Measurements from ENCODE around the gene TBCA. TPM values are rescaled to one million over a fixed set of nuclear protein-coding genes. Genes with fewer than 3 reads are reported as not detected.

Gene TBCA
- total RNA-seq, 4 donors from 2014 or later, result 44.7 to 178 (median 70.5) TPM

DNA sequence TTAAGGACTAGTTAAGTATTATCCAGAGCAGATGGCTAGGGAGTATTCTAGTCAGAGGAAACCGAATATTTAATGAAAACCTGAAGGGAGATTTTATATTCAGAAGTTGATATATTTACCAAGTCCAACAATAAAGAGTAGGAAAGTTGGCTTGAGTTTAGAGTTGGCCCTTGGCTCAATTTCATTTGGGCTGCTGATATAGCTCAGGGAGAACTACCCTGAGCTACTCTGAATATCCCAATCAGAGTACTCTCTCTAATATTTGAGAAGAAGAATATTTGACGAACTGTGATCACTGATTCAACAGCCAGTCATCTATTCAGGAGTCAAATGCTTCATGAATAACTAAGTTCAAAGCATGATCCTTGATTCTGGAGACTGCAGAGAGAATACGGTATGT, 34.5 kb downstream of the TBCA start:
- TF ChIP-seq, protein P1, sequence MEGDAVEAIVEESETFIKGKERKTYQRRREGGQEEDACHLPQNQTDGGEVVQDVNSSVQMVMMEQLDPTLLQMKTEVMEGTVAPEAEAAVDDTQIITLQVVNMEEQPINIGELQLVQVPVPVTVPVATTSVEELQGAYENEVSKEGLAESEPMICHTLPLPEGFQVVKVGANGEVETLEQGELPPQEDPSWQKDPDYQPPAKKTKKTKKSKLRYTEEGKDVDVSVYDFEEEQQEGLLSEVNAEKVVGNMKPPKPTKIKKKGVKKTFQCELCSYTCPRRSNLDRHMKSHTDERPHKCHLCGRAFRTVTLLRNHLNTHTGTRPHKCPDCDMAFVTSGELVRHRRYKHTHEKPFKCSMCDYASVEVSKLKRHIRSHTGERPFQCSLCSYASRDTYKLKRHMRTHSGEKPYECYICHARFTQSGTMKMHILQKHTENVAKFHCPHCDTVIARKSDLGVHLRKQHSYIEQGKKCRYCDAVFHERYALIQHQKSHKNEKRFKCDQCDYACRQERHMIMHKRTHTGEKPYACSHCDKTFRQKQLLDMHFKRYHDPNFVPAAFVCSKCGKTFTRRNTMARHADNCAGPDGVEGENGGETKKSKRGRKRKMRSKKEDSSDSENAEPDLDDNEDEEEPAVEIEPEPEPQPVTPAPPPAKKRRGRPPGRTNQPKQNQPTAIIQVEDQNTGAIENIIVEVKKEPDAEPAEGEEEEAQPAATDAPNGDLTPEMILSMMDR (IDR thresholded peaks at IDR 0.05), result no peak
- no peak for TF ChIP-seq POLR2A (IDR thresholded peaks at IDR 0.05)
- Histone ChIP-seq H3K4me3 (no peak overlapping the region), H3K9me3 (no peaks in the 10 kb centered on the region), H3K4me1 (no peaks in the 10 kb centered on the region), H3K27ac (no peak overlapping the region), H3K27me3 (no peaks in the 10 kb centered on the region), H3K36me3 (no peaks in the 10 kb centered on the region)
- no peak for DNase-seq

GRCh38 chr5:77734885-77735284, 41.3 kb downstream of the TBCA start:
- TF ChIP-seq, protein P1 (IDR thresholded peaks at IDR 0.05), result no peak
- no peak for TF ChIP-seq POLR2A (IDR thresholded peaks at IDR 0.05)
- Histone ChIP-seq H3K36me3 (no peaks in the 10 kb centered on the region), H3K4me3 (no peak overlapping the region), H3K27me3 (no peaks in the 10 kb centered on the region), H3K9me3 (no peaks in the 10 kb centered on the region), H3K27ac (no peak overlapping the region), H3K4me1 (no peaks in the 10 kb centered on the region)
- no peak for DNase-seq

GRCh38 chr5:77733130-77733529, 43.0 kb downstream of the TBCA start:
- Histone ChIP-seq H3K9me3 (no peaks in the 10 kb centered on the region), H3K27me3 (no peaks in the 10 kb centered on the region), H3K4me1 (no peaks in the 10 kb centered on the region), H3K4me3 (no peak overlapping the region), H3K36me3 (no peaks in the 10 kb centered on the region), H3K27ac (no peak overlapping the region)
- TF ChIP-seq POLR2A (IDR thresholded peaks at IDR 0.05), result no peak
- TF ChIP-seq, protein P1 (IDR thresholded peaks at IDR 0.05), result no peak
- no peak for DNase-seq

DNA sequence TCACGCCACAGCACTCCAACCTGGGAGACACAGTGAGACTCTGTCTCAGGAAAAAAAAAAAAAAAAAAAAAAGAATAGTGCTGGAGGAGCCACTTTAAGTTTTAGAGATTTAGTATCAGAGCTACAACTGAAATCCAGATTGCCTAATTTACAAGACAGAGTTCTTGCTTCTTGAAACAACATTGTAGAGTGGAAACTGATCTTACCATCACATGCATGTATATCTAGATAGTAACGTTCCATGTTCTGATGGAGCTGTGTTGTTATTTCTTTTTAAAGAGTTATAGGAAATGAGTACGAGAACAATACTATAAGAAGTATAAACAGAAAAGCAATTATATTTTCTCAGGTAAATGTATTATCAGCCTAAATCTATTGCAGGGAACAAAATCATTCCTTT, 48.9 kb downstream of the TBCA start:
- no peak overlapping the region for H3K27ac ChIP-seq
- no peak for TF ChIP-seq POLR2A (IDR thresholded peaks at IDR 0.05)
- TF ChIP-seq, protein P1 (IDR thresholded peaks at IDR 0.05), result no peak
- DNase-seq, result no peak
- no peaks in the 10 kb centered on the region for H3K36me3 ChIP-seq
- H3K4me1 ChIP-seq, result no peaks in the 10 kb centered on the region
- no peaks in the 10 kb centered on the region for H3K27me3 ChIP-seq
- no peaks in the 10 kb centered on the region for H3K9me3 ChIP-seq
- H3K4me3 ChIP-seq, result no peak overlapping the region

- TF ChIP-seq, protein P1 (IDR thresholded peaks at IDR 0.05), result no peak
- TF ChIP-seq POLR2A (IDR thresholded peaks at IDR 0.05), result no peak
- DNase-seq, result no peak
- H3K27me3 ChIP-seq, result no peaks in the 10 kb centered on the region
- H3K4me1 ChIP-seq, result no peaks in the 10 kb centered on the region
- H3K27ac ChIP-seq, result no peak overlapping the region
- H3K4me3 ChIP-seq, result no peak overlapping the region
- H3K9me3 ChIP-seq, result no peaks in the 10 kb centered on the region
- H3K36me3 ChIP-seq, result no peaks in the 10 kb centered on the region
These were observed 50.5 kb downstream of the TBCA start for GRCh38 chr5:77725616-77726015.

DNA sequence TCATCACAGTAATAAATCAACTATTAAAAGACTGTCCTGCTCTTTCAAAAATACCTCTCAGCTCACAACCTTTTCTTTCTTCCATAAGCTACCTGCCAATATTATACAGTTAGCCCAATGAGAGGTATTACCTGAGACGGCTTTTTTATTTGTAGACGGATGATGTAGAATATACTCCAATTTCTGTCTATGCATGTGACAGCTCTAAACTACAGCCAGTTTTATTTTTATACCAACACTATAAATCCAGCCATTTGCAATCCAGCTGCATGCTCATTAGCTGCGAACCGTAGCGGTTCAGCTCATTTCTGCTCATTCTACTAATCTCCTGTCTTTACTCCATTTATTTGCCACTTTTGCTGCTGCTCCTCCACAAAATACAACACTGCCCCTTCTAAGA, 51.2 kb downstream of the TBCA start:
- DNase-seq, result no peak
- Histone ChIP-seq H3K9me3 (no peaks in the 10 kb centered on the region), H3K36me3 (no peaks in the 10 kb centered on the region), H3K27ac (no peak overlapping the region), H3K4me1 (no peaks in the 10 kb centered on the region), H3K4me3 (no peak overlapping the region), H3K27me3 (no peaks in the 10 kb centered on the region)
- TF ChIP-seq, protein P1 (IDR thresholded peaks at IDR 0.05), result no peak

Data from Peyer's patch (tissue), 4 donors.